Measurements from ENCODE around the gene FGD4.

The FGD4 gene

GRCh38 chr12:32400114-32400672, 835 bp downstream of the FGD4 start:
- Histone ChIP-seq H3K27ac (replicated peaks) (no peak overlapping the region), H3K4me3 (replicated peaks; ENCODE audit: insufficient read depth, low read length) (peak overlapping the region; percentile 72), H3K27me3 (ENCODE audit: insufficient read depth, poor library complexity, severe bottlenecking) (peaks cover 10% of the 10 kb centered on the region)
- TF ChIP-seq CTCF (IDR thresholded peaks at IDR 0.05; ENCODE audit: insufficient read depth, low read length) (no peak), SPI1 (IDR thresholded peaks at IDR 0.05; ENCODE audit: borderline replicate concordance, low read depth) (no peak), POLR2AphosphoS5 (IDR thresholded peaks at IDR 0.05; ENCODE audit: low read depth) (no peak), GABPA (IDR thresholded peaks at IDR 0.05; ENCODE audit: low read depth) (no peak)
- TF ChIP-seq, protein P1, sequence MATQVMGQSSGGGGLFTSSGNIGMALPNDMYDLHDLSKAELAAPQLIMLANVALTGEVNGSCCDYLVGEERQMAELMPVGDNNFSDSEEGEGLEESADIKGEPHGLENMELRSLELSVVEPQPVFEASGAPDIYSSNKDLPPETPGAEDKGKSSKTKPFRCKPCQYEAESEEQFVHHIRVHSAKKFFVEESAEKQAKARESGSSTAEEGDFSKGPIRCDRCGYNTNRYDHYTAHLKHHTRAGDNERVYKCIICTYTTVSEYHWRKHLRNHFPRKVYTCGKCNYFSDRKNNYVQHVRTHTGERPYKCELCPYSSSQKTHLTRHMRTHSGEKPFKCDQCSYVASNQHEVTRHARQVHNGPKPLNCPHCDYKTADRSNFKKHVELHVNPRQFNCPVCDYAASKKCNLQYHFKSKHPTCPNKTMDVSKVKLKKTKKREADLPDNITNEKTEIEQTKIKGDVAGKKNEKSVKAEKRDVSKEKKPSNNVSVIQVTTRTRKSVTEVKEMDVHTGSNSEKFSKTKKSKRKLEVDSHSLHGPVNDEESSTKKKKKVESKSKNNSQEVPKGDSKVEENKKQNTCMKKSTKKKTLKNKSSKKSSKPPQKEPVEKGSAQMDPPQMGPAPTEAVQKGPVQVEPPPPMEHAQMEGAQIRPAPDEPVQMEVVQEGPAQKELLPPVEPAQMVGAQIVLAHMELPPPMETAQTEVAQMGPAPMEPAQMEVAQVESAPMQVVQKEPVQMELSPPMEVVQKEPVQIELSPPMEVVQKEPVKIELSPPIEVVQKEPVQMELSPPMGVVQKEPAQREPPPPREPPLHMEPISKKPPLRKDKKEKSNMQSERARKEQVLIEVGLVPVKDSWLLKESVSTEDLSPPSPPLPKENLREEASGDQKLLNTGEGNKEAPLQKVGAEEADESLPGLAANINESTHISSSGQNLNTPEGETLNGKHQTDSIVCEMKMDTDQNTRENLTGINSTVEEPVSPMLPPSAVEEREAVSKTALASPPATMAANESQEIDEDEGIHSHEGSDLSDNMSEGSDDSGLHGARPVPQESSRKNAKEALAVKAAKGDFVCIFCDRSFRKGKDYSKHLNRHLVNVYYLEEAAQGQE (IDR thresholded peaks at IDR 0.05; ENCODE audit: insufficient replicate concordance, low read depth), result no peak
- no peak for DNase-seq (ENCODE audit: low read depth in 1 of 2, low spot score in 1 of 2)

GRCh38 chr12:32400866-32401265, 1.5 kb downstream of the FGD4 start:
- peaks cover 10% of the 10 kb centered on the region for H3K27me3 ChIP-seq (ENCODE audit: insufficient read depth, poor library complexity, severe bottlenecking)
- no peak overlapping the region for H3K27ac ChIP-seq (replicated peaks)
- no peak overlapping the region for H3K4me3 ChIP-seq (replicated peaks; ENCODE audit: insufficient read depth, low read length)
- DNase-seq (ENCODE audit: low read depth in 1 of 2, low spot score in 1 of 2), result no peak
- TF ChIP-seq POLR2AphosphoS5 (IDR thresholded peaks at IDR 0.05; ENCODE audit: low read depth) (no peak), SPI1 (IDR thresholded peaks at IDR 0.05; ENCODE audit: borderline replicate concordance, low read depth) (no peak), CTCF (IDR thresholded peaks at IDR 0.05; ENCODE audit: insufficient read depth, low read length) (no peak), GABPA (IDR thresholded peaks at IDR 0.05; ENCODE audit: low read depth) (no peak)
- TF ChIP-seq, protein P1 (IDR thresholded peaks at IDR 0.05; ENCODE audit: insufficient replicate concordance, low read depth), result no peak

DNA sequence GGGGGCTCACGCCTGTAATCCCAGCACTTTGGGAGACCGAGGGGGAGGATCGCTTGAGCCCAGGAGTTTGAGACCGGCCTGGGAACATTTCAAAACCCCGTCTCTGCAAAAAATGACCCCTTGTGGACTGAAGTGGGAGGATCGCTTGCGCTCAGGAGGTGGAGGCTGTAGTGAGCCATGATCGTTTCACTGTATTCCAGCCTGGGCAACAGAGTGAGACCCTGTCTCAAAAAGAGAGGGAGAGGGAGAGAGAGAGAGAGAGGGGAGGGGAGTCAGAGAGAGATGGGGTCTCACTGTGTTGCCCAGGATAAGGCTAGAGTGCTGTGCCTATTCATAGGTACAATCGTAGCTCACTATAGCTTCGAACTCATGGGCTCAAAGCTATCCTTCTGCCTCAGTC, 2.8 kb downstream of the FGD4 start:
- peaks cover 10% of the 10 kb centered on the region for H3K27me3 ChIP-seq (ENCODE audit: insufficient read depth, poor library complexity, severe bottlenecking)
- TF ChIP-seq SPI1 (IDR thresholded peaks at IDR 0.05; ENCODE audit: borderline replicate concordance, low read depth) (no peak), CTCF (IDR thresholded peaks at IDR 0.05; ENCODE audit: insufficient read depth, low read length) (no peak), POLR2AphosphoS5 (IDR thresholded peaks at IDR 0.05; ENCODE audit: low read depth) (no peak), GABPA (IDR thresholded peaks at IDR 0.05; ENCODE audit: low read depth) (no peak)
- TF ChIP-seq, protein P1 (IDR thresholded peaks at IDR 0.05; ENCODE audit: insufficient replicate concordance, low read depth), result no peak
- H3K4me3 ChIP-seq (replicated peaks; ENCODE audit: insufficient read depth, low read length), result no peak overlapping the region
- DNase-seq (ENCODE audit: low read depth in 1 of 2, low spot score in 1 of 2), result no peak
- no peak overlapping the region for H3K27ac ChIP-seq (replicated peaks)

All from HL-60 (cell line).